ENCODE measurements around the gene WDCP.

- TF ChIP-seq CTCF (IDR thresholded peaks at IDR 0.05; ENCODE audit: low read length), result no peak
- no peak for TF ChIP-seq EZH2phosphoT487 (IDR thresholded peaks at IDR 0.05; ENCODE audit: low read length)
These were observed 21.0 kb downstream of the WDCP start for GRCh38 chr2:24026233-24026632.

All from MM.1S (cell line).